PFSK-1 (cell line): ENCODE results near the gene IRF6.

Experiments used
- FOXP2 ChIP-seq: optimal IDR thresholded peaks from 2 replicates; pipeline ENCODE3; 2011; ENCODE audit warnings: borderline replicate concordance, control low read depth, inconsistent platforms; ENCODE audit not compliant: insufficient read depth; ENCODE audit errors: extremely low read length, extremely low read depth
- POLR2AphosphoS5 ChIP-seq: IDR thresholded peaks from 2 replicates; pipeline ENCODE4 v1.6.1; 2012; ENCODE audit warnings: low read depth, mild to moderate bottlenecking, control low read depth, low read length, moderate library complexity
- SIN3A ChIP-seq: IDR thresholded peaks from 2 replicates; pipeline ENCODE4 v1.6.1; 2012; ENCODE audit warnings: mild to moderate bottlenecking, low read length, moderate library complexity, borderline replicate concordance; ENCODE audit not compliant: insufficient read depth
- TAF1 ChIP-seq: IDR thresholded peaks from 2 replicates; pipeline ENCODE4 v1.6.1; 2012; ENCODE audit warnings: low read length, control low read depth, borderline replicate concordance; ENCODE audit not compliant: insufficient read depth
- TF ChIP-seq, protein P1 (sequence below), 2 experiments: IDR thresholded peaks; 2 replicates each; pipeline versions ENCODE4 v1.6.1 to v1.8.0; 2011 to 2012; ENCODE audit warnings: low read depth in 2 of 2, low read length in 2 of 2, control low read depth in 1 of 2, inconsistent platforms in 1 of 2, mild to moderate bottlenecking in 1 of 2, moderate library complexity in 1 of 2; ENCODE audit not compliant: insufficient read depth in 1 of 2

The IRF6 gene

DNA sequence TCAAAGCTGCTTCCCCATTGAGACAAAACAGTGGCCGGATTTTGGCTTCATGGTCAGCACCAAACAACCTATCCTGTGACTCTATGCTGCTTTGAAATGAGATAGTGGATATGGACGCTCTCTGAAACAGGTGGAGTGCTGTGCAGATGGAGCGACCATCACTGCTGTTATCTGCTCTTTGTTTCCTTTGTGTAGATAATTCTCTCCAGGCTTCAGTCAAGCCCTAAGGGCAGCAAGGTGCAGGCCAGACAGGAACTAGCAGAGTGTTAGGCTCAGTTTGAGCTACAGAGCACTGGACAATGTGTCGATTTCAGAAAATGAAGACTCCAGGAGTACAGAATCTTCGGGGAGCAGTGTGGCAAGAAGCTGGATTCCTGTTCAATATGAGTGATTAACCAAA is 4.8 kb upstream of the IRF6 start:
- TF ChIP-seq, protein P1, sequence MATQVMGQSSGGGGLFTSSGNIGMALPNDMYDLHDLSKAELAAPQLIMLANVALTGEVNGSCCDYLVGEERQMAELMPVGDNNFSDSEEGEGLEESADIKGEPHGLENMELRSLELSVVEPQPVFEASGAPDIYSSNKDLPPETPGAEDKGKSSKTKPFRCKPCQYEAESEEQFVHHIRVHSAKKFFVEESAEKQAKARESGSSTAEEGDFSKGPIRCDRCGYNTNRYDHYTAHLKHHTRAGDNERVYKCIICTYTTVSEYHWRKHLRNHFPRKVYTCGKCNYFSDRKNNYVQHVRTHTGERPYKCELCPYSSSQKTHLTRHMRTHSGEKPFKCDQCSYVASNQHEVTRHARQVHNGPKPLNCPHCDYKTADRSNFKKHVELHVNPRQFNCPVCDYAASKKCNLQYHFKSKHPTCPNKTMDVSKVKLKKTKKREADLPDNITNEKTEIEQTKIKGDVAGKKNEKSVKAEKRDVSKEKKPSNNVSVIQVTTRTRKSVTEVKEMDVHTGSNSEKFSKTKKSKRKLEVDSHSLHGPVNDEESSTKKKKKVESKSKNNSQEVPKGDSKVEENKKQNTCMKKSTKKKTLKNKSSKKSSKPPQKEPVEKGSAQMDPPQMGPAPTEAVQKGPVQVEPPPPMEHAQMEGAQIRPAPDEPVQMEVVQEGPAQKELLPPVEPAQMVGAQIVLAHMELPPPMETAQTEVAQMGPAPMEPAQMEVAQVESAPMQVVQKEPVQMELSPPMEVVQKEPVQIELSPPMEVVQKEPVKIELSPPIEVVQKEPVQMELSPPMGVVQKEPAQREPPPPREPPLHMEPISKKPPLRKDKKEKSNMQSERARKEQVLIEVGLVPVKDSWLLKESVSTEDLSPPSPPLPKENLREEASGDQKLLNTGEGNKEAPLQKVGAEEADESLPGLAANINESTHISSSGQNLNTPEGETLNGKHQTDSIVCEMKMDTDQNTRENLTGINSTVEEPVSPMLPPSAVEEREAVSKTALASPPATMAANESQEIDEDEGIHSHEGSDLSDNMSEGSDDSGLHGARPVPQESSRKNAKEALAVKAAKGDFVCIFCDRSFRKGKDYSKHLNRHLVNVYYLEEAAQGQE (IDR thresholded peaks at IDR 0.05; ENCODE audit: insufficient read depth in 1 of 2, low read depth in 2 of 2, low read length in 2 of 2) = no peak
- TF ChIP-seq FOXP2 (no peak), POLR2AphosphoS5 (no peak), SIN3A (no peak), TAF1 (no peak)

DNA sequence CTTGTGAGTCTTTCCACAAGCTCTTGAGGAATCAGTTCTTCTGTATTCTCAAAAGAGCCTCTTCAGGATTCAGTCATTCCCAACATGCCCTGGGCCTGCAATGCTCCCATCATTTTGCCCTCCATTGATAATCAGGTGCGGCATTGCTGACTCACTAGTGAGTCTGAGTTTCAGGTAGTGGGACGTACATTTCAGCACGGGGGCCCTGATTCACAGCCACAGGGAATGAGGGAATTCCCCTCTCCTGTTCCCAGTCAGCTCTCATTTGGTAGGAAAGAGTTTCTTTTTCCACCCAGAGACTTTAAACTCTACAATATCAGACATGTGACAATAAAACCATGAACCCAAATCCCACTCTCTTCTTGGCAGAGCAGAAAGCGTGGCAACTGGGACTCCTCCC is 3.7 kb upstream of the IRF6 start:
- TF ChIP-seq FOXP2 (no peak), TAF1 (no peak), POLR2AphosphoS5 (no peak), SIN3A (no peak)
- TF ChIP-seq, protein P1 (IDR thresholded peaks at IDR 0.05; ENCODE audit: insufficient read depth in 1 of 2, low read depth in 2 of 2, low read length in 2 of 2) = no peak

DNA sequence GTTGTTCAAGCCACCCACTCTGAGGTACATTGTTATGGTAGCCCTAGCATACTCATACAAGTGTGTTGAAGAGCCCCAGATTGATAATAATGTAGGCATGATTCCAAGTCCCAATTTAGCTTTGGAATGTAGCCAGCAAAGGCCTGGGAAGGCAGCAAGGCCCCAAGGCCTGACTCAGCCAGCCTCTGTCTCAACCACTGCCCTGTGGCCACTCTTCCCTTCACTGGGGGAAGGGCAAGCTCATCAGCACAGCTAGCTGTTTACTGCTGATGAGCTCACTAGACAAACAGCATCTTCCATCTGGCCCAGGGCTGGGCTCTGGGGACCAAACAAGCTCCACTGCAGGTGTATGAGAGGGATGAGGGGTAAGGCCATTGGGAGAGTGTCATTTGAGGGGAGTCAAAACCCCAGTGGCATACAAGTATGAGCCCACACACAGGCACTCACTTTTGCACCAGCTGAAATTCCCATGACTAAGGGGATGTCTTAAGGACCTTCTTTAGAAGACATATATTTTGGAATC is 2.2 kb upstream of the IRF6 start:
- TF ChIP-seq FOXP2 (peak; percentile 100), TAF1 (peak; percentile 22; the same call in 1 of the 2 replicates), POLR2AphosphoS5 (0 out of 2 replicates have a peak, but pooled peaks have one; percentile 13)
- TF ChIP-seq, protein P1 (IDR thresholded peaks at IDR 0.05; ENCODE audit: insufficient read depth in 1 of 2, low read depth in 2 of 2, low read length in 2 of 2) = no peak

DNA sequence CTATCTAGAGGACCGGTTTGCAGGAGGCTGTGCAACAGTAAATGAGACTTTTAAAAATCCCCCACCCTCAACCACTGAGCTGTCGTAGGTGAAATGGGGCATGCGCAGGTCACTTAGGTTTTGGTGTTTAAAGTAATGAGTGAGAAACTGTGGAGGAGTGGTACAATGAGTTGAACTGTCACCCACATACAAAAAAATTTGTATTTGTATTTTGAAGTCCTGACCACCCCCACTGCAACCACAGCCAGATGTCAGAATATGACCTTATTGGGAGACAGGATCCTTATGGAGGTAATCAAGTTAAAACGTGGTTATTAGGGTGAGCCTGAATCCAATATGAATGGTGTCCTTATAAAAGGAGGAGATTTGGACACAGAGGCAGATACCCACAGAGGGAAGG is 1.6 kb upstream of the IRF6 start:
- TF ChIP-seq, protein P1 (IDR thresholded peaks at IDR 0.05; ENCODE audit: insufficient read depth in 1 of 2, low read depth in 2 of 2, low read length in 2 of 2) = no peak
- TF ChIP-seq FOXP2 (no peak), SIN3A (no peak), TAF1 (no peak), POLR2AphosphoS5 (no peak)

DNA sequence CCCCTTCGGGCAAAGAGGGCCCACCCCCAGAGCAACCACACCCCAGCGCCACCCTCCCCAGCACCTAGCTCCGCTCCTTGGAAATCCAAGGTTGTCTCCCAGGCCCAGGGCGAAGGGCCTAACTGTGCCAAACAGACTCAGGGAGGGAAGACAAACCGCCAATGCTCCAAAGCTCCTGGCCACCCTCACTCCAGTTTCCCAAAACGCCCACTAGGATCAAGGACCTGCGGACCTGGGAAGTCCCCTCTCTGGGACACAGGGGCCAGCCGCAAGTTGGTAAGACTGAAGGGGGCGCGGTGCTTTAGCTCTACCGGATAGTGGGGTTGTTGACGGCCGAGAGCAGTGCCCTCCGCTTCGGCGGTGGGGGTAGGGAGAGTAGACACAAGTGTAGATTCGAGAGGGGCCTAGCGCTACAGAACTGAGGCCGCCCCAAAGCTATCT is 581 bp downstream of the IRF6 start:
- TF ChIP-seq FOXP2 = no peak
- TF ChIP-seq, protein P1 (IDR thresholded peaks at IDR 0.05; ENCODE audit: insufficient read depth in 1 of 2, low read depth in 2 of 2, low read length in 2 of 2) = no peak
